Natural killer cell (primary cell): ENCODE data around the gene SDHAF1. TPM values are rescaled to one million over a fixed set of nuclear protein-coding genes. Genes with fewer than 3 reads are reported as not detected.

Experiments
- ATAC-seq, 3 donors: fragments of 150-1000 bp in 2 of 3; fragments of 200-7000 bp in 1 of 3; cut with Tn5 transposase; 1 replicate in 1 of 3; 2 replicates in 2 of 3; pipeline ENCODE4 v1.10.0; 2021; ENCODE audit warnings: mild to moderate bottlenecking in 2 of 3, moderate library complexity in 2 of 3
- DNase-seq, 2 donors: peaks; one replicate each; pipeline versions ENCODE4 v3.0.0 to v3.0.0-alpha.2; 2013 to 2021; ENCODE audit warnings: mixed read lengths in 1 of 2
- H3K27ac ChIP-seq: one replicate; pipeline ENCODE4 v1.5.1; 2013; ENCODE audit warnings: mild to moderate bottlenecking, low read length
- H3K27me3 ChIP-seq: one replicate; pipeline ENCODE4 v1.6.1; 2013; ENCODE audit warnings: low read length; ENCODE audit not compliant: control insufficient read depth, insufficient read depth
- H3K36me3 ChIP-seq: one replicate; pipeline ENCODE4 v1.6.1; 2013; ENCODE audit warnings: low read length; ENCODE audit not compliant: control insufficient read depth, insufficient read depth
- H3K4me1 ChIP-seq: one replicate; pipeline ENCODE4 v1.6.1; 2013; ENCODE audit warnings: low read length; ENCODE audit not compliant: control insufficient read depth, insufficient read depth
- H3K4me3 ChIP-seq: one replicate; pipeline ENCODE4 v1.5.1; 2013; ENCODE audit warnings: low read length
- H3K9me3 ChIP-seq: one replicate; pipeline ENCODE4 v1.6.1; 2013; ENCODE audit warnings: low read length; ENCODE audit not compliant: control insufficient read depth, insufficient read depth
- H3K27ac Mint-ChIP-seq, 2 donors: one replicate each; pipeline ENCODE4 v1.8.0; 2022; ENCODE audit warnings: mild to moderate bottlenecking in 2 of 2, mixed read lengths in 2 of 2, moderate library complexity in 1 of 2
- H3K27me3 Mint-ChIP-seq, 2 donors: one replicate each; pipeline ENCODE4 v1.8.0; 2022; ENCODE audit warnings: low read depth in 2 of 2, mixed read lengths in 2 of 2
- H3K36me3 Mint-ChIP-seq: one replicate; pipeline ENCODE4 v1.8.0; 2022; ENCODE audit warnings: mixed read lengths
- H3K4me1 Mint-ChIP-seq, 2 donors: one replicate each; pipeline ENCODE4 v1.8.0; 2022; ENCODE audit warnings: mixed read lengths in 2 of 2
- H3K4me3 Mint-ChIP-seq: one replicate; pipeline ENCODE4 v1.8.0; 2022; ENCODE audit warnings: mild to moderate bottlenecking, moderate library complexity, mixed read lengths
- H3K9me3 Mint-ChIP-seq, 2 donors: one replicate each; pipeline ENCODE4 v1.8.0; 2022; ENCODE audit warnings: mixed read lengths in 2 of 2
- WGBS: methylation state at CpG from one replicate; pipeline ENCODE4 v1.1.7; 2013; ENCODE audit warnings: missing lambda C conversion rate; ENCODE audit not compliant: insufficient coverage; 5-methylcytosine and 5-hydroxymethylcytosine counted together
- intact Hi-C: fragments of 100-400 bp; cut with micrococcal nuclease; formaldehyde crosslinking; loops from one replicate; pipeline ENCODE4 v1.14.2; 2022
- total RNA-seq, 4 donors: library from RNA; stranded (reverse); fragments of 120-200 nt in 1 of 4; gene quantifications; one replicate each; pipeline versions ENCODE4 v1.2.3 to v1.2.4, GENCODE V29; 2013 to 2022
- TF ChIP-seq, protein P1 (sequence below): fragments of 200-600 bp; IDR thresholded peaks from one replicate; pipeline ENCODE4 v1.8.0; 2022; ENCODE audit warnings: antibody characterized with exemption

SDHAF1 gene
- total RNA-seq, 3 donors from 2014 or later (not counting 1 experiment from before 2014, with no cell fraction given) = 9.2 to 12.1 (median 10.5) TPM

DNA sequence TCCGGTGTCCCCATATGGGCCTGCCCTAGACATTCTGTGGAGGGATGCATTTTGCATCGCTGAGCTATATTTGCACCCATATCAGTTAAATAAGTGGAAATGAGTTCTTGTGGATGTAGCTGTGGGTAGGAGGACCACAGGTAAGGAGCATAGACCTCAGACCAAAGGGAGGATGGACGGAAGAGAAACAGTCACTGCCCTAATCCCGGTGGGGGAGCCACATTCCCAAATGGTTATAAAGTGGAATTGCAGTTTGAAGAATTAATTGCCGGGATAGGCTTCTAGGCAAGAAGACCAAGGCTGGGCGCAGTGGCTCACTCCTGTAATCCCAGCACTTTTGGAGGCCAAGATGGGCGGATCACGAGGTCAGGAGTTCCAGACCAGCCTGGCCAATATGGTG lies 1.8 kb downstream of the SDHAF1 start:
- WGBS = 96% methylated on average over 7 of the region's 8 CpGs
- H3K27me3 Mint-ChIP-seq = no peaks in the 10 kb centered on the region
- no peak overlapping the region for H3K27ac ChIP-seq
- no peaks in the 10 kb centered on the region for H3K9me3 Mint-ChIP-seq
- H3K4me3 ChIP-seq = no peak overlapping the region
- intact Hi-C loops = loop anchor here (5.0 to 10.0 kb wide), 2 partner anchors 56 to 118 kb away; partner anchors contain the start of genes OVOL3, POLR2I, TBCB and THAP8
- ATAC-seq (no peak), DNase-seq (no peak)
- H3K27ac Mint-ChIP-seq = peak overlapping the region in 1 of 2 donors; percentile 95
- H3K9me3 ChIP-seq = no peaks in the 10 kb centered on the region
- no peaks in the 10 kb centered on the region for H3K27me3 ChIP-seq
- peaks cover 12 to 37% of the 10 kb centered on the region in 2 donors for H3K4me1 Mint-ChIP-seq
- H3K36me3 ChIP-seq = peaks cover 8% of the 10 kb centered on the region
- peaks cover 26% of the 10 kb centered on the region for H3K4me1 ChIP-seq
- TF ChIP-seq, protein P1, sequence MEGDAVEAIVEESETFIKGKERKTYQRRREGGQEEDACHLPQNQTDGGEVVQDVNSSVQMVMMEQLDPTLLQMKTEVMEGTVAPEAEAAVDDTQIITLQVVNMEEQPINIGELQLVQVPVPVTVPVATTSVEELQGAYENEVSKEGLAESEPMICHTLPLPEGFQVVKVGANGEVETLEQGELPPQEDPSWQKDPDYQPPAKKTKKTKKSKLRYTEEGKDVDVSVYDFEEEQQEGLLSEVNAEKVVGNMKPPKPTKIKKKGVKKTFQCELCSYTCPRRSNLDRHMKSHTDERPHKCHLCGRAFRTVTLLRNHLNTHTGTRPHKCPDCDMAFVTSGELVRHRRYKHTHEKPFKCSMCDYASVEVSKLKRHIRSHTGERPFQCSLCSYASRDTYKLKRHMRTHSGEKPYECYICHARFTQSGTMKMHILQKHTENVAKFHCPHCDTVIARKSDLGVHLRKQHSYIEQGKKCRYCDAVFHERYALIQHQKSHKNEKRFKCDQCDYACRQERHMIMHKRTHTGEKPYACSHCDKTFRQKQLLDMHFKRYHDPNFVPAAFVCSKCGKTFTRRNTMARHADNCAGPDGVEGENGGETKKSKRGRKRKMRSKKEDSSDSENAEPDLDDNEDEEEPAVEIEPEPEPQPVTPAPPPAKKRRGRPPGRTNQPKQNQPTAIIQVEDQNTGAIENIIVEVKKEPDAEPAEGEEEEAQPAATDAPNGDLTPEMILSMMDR = no peak
- H3K36me3 Mint-ChIP-seq = no peaks in the 10 kb centered on the region
- peak overlapping the region; percentile 37 for H3K4me3 Mint-ChIP-seq

DNA sequence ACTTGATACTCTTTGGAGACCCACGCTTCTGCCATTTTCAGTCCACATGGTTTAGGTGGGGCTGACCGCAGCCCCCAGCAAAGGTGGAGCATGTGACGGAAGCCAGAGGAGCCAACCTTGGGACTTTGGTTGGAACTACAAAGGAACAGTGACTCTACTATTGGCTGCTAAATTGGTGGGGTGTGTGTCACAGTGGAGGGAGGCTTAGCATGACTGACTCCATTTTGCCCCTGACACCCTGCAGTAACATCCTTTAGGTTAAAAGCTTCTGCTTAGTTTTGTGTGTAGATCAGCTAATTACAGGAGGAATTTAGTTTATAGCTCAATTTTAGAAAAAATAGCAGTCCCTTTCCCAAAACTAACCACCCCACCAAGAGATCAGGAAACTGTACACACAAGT lies 6.6 kb downstream of the SDHAF1 start:
- Histone ChIP-seq H3K27me3 (no peaks in the 10 kb centered on the region), H3K27ac (no peak overlapping the region), H3K4me3 (no peak overlapping the region), H3K4me1 (peaks cover 3% of the 10 kb centered on the region), H3K9me3 (no peaks in the 10 kb centered on the region), H3K36me3 (peaks cover 8% of the 10 kb centered on the region)
- Mint-ChIP-seq H3K4me1 (peaks cover 3 to 22% of the 10 kb centered on the region in 2 donors), H3K9me3 (no peaks in the 10 kb centered on the region), H3K27ac (no peak overlapping the region), H3K36me3 (no peaks in the 10 kb centered on the region), H3K4me3 (no peak overlapping the region), H3K27me3 (no peaks in the 10 kb centered on the region)
- WGBS = 100% methylated on average over 3 of the region's 3 CpGs
- ATAC-seq = no peak
- DNase-seq = no peak
- TF ChIP-seq, protein P1 = no peak
- intact Hi-C loops = no loop called here

DNA sequence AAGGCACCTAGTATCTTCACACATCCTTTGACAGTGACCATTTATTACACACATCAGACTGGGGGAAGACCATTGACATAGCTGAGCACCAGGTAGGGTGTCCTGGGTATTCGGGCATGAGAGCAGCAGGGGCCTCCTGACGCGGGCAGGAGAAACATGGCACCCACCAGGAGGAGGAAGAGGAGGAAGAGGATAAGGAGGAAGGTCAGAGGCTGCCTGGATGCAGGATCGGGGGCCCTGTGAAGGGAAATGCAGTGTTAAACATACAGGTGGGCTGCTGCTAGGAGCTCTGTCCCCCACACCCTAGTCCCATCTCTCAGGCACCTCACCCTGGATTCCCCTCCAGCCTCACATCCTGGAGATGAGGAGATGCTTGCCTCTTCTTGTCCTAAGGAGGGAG lies 8.3 kb downstream of the SDHAF1 start:
- Histone ChIP-seq H3K9me3 (no peaks in the 10 kb centered on the region), H3K27me3 (no peaks in the 10 kb centered on the region), H3K4me1 (no peaks in the 10 kb centered on the region), H3K27ac (no peak overlapping the region), H3K4me3 (no peak overlapping the region), H3K36me3 (peaks cover 5% of the 10 kb centered on the region)
- no peak overlapping the region for H3K27ac Mint-ChIP-seq
- no peak for ATAC-seq
- DNase-seq = no peak
- TF ChIP-seq, protein P1 = no peak
- intact Hi-C loops = no loop called here
- WGBS = 96% methylated on average over 4 of the region's 4 CpGs
- no peak overlapping the region for H3K4me3 Mint-ChIP-seq
- H3K9me3 Mint-ChIP-seq = no peaks in the 10 kb centered on the region
- H3K36me3 Mint-ChIP-seq = no peaks in the 10 kb centered on the region
- peaks cover 0 to 13% of the 10 kb centered on the region in 2 donors for H3K4me1 Mint-ChIP-seq
- H3K27me3 Mint-ChIP-seq = no peaks in the 10 kb centered on the region

DNA sequence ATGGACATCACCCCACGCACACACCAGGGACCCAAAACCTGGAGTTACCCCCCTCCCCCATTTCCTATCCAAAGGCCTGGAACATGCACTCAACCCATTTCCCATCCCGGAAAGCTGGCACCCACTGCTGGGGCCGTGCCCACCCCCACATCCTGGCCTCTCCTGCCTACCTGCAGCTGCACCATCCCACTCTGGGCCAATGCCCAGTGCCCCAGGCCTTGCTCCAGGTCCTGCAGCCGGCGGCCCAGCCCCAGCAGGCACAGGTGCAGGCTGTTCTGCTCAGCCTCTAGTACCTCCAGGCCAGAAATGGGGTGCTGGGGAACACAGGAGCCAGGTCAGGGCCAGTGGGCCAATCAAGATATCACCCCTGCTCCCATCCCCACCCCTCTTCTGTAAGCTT lies 12.0 kb downstream of the SDHAF1 start:
- WGBS = 87% methylated on average over 5 of the region's 5 CpGs
- no peaks in the 10 kb centered on the region for H3K36me3 Mint-ChIP-seq

More for the DNA sequence above, 12.0 kb downstream of the SDHAF1 start:
- Mint-ChIP-seq H3K27me3 (no peaks in the 10 kb centered on the region), H3K4me1 (peaks cover 6 to 24% of the 10 kb centered on the region in 2 donors), H3K27ac (no peak overlapping the region), H3K9me3 (no peaks in the 10 kb centered on the region), H3K4me3 (no peak overlapping the region)
- no peaks in the 10 kb centered on the region for H3K36me3 ChIP-seq
- H3K27ac ChIP-seq = no peak overlapping the region
- ATAC-seq (no peak), DNase-seq (no peak)
- no peaks in the 10 kb centered on the region for H3K9me3 ChIP-seq
- H3K4me1 ChIP-seq = peaks cover 13% of the 10 kb centered on the region
- no peaks in the 10 kb centered on the region for H3K27me3 ChIP-seq
- intact Hi-C loops = no loop called here
- H3K4me3 ChIP-seq = no peak overlapping the region
- TF ChIP-seq, protein P1 = no peak
